ENCODE measurements around the gene TMEM120B. TPM values are rescaled to one million over a fixed set of nuclear protein-coding genes. Genes with fewer than 3 reads are reported as not detected.
"Not testable (repeated sequence)": the region's sequence is repeated elsewhere in the genome, so short reads cannot be mapped to it uniquely, and the experiment has no call there.

Gene TMEM120B
- total RNA-seq, 1 experiment from 2014 or later: 23.8 TPM

DNA sequence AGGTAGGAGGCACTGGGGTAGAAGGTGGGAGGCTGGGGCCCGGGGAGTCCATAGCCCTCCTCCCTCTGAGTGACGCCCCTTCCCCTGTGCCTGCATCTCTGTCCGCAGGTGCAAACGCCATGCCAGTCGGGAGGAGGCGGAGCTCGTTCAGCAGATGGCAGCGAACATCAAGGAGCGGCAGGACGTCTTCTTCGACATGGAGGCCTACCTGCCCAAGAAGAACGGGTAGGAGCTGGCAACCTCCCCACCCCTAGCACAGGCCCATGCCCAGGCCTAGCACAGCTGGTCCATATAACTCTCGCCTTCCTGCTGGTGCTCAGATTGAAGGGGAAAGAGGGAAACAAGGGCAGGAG lies 35.6 kb downstream of the TMEM120B start:
- Histone ChIP-seq H3K4me3 (ENCODE audit: insufficient read depth, low read depth, low read length) (no peak overlapping the region), H3K36me3 (replicated peaks; ENCODE audit: control insufficient read depth, insufficient read depth, low read length) (peaks cover 11% of the 10 kb centered on the region), H3K27me3 (ENCODE audit: control insufficient read depth, insufficient read depth, low read length) (no peaks in the 10 kb centered on the region)
- DNase-seq: peak; percentile 76

DNA sequence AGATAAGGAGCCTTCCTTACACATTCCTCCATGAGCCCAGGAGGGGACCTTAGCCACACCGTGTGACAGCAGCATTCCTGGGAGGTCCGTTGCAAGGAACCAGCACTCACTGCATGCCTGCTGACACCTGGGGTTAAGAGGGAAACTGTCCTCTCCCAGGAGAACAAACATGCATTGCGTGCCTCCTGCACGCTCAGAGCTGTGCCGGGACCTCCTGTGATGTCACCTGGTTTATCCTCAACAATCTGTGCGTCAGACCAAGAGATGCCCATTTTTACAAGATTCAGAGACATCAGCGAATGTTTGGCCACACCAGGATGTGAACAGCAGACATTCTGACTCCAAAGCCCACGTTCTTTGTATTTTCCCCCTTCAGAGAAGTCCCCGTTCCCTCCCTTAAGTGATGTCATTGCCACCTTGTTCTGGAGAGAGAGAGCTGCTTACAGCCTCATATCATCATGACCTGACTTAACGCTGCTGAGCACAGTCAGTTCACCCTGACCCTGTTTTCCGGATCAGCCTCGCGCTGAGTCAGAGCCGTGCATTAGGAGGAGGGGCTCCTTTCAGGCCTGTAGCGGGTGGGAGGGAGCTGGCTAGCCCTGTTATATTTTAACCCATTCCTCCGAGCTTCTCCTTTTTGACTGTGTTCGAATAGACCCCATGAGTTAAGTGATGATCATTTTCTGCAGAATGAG lies 36.2 kb downstream of the TMEM120B start:
- Histone ChIP-seq H3K36me3 (replicated peaks; ENCODE audit: control insufficient read depth, insufficient read depth, low read length) (peaks cover 11% of the 10 kb centered on the region), H3K27me3 (ENCODE audit: control insufficient read depth, insufficient read depth, low read length) (no peaks in the 10 kb centered on the region), H3K4me3 (ENCODE audit: insufficient read depth, low read depth, low read length) (no peak overlapping the region)
- peak; percentile 63 for DNase-seq

DNA sequence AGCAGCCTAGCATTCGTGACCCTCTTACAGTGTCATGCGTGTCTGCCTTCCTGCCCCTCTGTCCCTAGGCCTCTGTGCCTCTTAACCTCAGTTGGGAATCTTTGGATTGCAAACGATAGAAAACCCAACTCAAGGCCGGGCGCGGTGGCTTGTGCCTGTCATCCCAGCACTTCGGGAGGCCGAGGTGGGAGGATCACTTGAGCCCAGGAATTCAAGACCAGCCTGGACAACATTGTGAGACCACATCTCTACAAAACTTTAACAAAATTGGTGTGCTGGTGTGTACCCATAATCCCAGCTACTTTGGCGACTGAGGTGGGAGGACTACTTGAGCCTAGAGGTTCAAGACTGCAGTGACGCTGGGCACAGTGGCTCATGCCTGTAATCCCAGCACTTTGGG lies 36.7 kb downstream of the TMEM120B start:
- Histone ChIP-seq H3K4me3 (ENCODE audit: insufficient read depth, low read depth, low read length) (no peak overlapping the region), H3K36me3 (replicated peaks; ENCODE audit: control insufficient read depth, insufficient read depth, low read length) (peaks cover 11% of the 10 kb centered on the region), H3K27me3 (ENCODE audit: control insufficient read depth, insufficient read depth, low read length) (no peaks in the 10 kb centered on the region)
- no peak for DNase-seq

DNA sequence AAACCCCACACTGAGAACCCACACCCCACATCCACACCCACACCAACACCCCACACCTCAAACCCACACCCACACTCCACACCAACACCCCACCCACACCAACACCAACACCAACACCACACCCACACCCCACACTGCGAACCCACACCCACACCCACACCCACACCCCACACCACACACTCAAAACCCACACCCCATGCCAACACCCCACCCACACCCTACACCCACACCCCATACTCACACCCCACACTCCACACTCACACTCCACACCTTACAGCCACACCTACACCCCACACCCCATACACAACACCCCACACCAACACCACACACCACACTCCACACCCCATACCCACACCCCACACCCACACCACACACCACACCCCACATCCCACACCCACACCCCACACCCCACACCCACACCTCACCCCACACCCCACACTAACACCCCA lies 38.0 kb downstream of the TMEM120B start:
- H3K4me3 ChIP-seq (ENCODE audit: insufficient read depth, low read depth, low read length): no peak overlapping the region
- no peaks in the 10 kb centered on the region for H3K27me3 ChIP-seq (ENCODE audit: control insufficient read depth, insufficient read depth, low read length)
- H3K36me3 ChIP-seq (replicated peaks; ENCODE audit: control insufficient read depth, insufficient read depth, low read length): peaks cover 15% of the 10 kb centered on the region
- no peak for DNase-seq

DNA sequence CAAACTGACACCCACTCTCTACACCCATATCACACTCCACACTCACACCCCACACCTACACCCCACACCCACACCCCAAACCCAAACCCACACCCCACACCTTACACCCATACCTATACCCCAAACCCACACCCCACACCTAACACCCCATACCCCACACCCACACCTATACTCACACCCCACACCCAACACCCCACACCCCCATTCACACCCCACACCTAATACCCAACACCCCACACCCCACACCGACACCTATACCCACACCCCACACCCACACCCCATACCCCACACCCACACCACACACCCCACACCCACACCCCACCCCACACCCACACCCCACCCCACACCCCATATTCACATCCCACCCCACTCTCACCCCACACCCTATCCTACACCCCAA lies 38.5 kb downstream of the TMEM120B start:
- no peaks in the 10 kb centered on the region for H3K27me3 ChIP-seq (ENCODE audit: control insufficient read depth, insufficient read depth, low read length)
- DNase-seq: no peak

DNA sequence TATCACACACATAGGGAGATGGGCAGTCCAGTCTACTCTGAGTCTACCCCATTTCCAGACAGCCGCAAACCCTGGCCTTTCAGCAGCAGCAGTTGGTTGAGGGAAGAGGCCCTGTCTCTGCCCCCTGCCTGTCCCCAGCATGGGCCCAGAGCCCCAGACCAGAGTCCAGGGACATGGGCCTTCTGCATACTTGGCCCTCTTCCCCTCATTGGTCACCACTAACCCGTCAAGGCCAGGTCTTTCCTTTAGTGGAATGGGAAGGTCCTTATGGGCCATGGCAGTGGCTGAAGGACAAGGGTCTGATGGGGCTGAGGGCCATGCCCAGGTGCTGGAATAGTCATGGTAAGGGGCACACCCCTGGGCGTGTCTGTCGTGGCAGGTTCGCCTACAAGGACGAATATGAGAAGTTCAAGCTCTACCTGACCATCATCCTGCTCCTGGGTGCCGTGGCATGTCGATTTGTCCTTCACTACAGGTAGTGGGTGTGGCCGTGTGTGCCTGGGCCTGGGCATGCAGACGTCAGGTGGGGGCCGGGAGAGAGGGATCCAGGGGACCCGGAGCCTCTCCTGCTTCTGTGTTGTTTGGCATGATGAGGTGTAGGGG lies 39.3 kb downstream of the TMEM120B start:
- no peaks in the 10 kb centered on the region for H3K27me3 ChIP-seq (ENCODE audit: control insufficient read depth, insufficient read depth, low read length)
- DNase-seq: no peak

More for the DNA sequence above, 38.5 kb downstream of the TMEM120B start:
- Histone ChIP-seq H3K36me3 (replicated peaks; ENCODE audit: control insufficient read depth, insufficient read depth, low read length) (peaks cover 17% of the 10 kb centered on the region), H3K4me3 (ENCODE audit: insufficient read depth, low read depth, low read length) (no peak overlapping the region)

DNA sequence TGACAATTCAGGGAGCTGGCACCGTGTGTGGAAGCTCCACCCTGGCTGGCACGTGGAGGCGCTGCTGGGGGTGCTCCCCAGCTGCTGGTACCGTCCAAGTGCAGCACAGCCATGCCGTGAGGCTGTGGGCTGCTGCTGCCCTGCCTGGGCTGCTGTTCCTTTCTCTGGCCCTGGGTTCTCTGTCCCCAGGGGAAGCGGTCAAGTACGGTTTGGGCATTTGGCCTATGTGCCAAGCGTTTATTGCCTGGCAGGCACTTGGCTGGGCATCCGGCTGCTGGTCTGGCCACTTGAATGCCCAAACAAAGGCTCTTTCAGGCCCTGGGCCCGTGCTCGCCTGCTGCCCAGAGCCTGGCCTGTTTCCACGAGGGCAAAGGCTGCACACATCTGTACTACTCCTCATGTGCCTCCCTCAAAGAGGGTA lies 41.3 kb downstream of the TMEM120B start:
- no peak for DNase-seq
- no peak overlapping the region for H3K4me3 ChIP-seq (ENCODE audit: insufficient read depth, low read depth, low read length)
- no peaks in the 10 kb centered on the region for H3K27me3 ChIP-seq (ENCODE audit: control insufficient read depth, insufficient read depth, low read length)
- peaks cover 16% of the 10 kb centered on the region for H3K36me3 ChIP-seq (replicated peaks; ENCODE audit: control insufficient read depth, insufficient read depth, low read length)

More for the DNA sequence above, 39.3 kb downstream of the TMEM120B start:
- Histone ChIP-seq H3K36me3 (replicated peaks; ENCODE audit: control insufficient read depth, insufficient read depth, low read length) (peaks cover 19% of the 10 kb centered on the region), H3K4me3 (ENCODE audit: insufficient read depth, low read depth, low read length) (no peak overlapping the region)

DNA sequence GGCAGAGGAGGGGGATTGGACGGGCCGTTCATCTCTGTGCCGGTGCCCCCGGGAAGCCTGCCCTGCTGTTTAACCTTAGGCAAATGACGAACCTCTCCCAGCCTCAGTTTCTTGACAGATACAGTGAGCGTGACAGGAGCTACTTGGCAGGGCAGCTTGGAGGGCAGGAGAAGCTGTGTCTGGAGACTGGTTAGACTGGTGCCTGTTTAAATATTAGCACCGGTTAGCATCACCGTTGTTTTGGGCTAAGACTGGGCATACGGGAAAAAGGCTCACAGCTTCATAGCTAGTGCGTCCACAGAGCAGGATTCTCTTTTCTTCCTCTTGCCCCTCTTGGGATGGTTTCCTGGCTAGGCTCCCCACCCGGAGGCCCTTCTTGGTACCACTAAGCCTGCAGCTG lies 42.3 kb downstream of the TMEM120B start:
- Histone ChIP-seq H3K27me3 (ENCODE audit: control insufficient read depth, insufficient read depth, low read length) (no peaks in the 10 kb centered on the region), H3K4me3 (ENCODE audit: insufficient read depth, low read depth, low read length) (no peak overlapping the region), H3K36me3 (replicated peaks; ENCODE audit: control insufficient read depth, insufficient read depth, low read length) (peaks cover 16% of the 10 kb centered on the region)
- DNase-seq: no peak

DNA sequence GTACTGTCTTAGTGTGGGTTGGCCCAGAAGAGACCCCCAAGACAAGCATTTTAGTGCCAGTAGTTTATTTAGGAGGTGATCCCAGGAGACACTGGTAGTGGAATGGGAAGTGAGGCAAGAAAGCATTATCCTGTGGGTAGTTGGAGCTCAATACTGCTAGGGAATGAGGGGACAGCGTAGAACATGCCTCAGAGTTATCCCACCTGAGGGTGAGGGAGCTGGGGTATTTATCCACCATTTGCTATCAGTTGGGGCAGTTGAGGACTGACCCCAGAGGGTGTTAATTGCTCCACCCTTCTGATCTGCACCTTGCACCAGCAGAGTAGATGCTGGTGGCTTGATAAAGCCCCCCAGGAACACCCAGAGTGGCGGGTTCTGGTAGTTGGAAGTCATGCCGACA lies 43.0 kb downstream of the TMEM120B start:
- no peak for DNase-seq
- H3K4me3 ChIP-seq (ENCODE audit: insufficient read depth, low read depth, low read length): no peak overlapping the region

DNA sequence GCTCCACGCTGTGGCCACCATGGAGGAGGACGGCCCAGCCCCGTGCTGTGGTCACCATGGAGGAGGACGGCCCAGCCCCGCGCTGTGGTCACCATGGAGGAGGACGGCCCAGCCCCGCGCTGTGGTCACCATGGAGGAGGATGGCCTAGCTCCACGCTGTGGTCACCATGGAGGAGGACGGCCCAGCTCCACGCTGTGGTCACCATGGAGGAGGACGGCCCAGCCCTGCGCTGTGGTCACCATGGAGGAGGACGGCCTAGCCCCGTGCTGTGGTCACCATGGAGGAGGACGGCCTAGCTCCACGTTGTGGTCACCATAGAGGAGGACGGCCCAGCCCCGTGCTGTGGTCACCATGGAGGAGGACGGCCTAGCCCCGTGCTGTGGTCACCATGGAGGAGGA lies 46.0 kb downstream of the TMEM120B start:
- H3K4me3 ChIP-seq (ENCODE audit: insufficient read depth, low read depth, low read length); DNase-seq; H3K27me3 ChIP-seq (ENCODE audit: control insufficient read depth, insufficient read depth, low read length): not testable (repeated sequence)
- peaks cover 13% of the 10 kb centered on the region for H3K36me3 ChIP-seq (replicated peaks; ENCODE audit: control insufficient read depth, insufficient read depth, low read length)

More for the DNA sequence above, 43.0 kb downstream of the TMEM120B start:
- H3K27me3 ChIP-seq (ENCODE audit: control insufficient read depth, insufficient read depth, low read length): no peaks in the 10 kb centered on the region
- H3K36me3 ChIP-seq (replicated peaks; ENCODE audit: control insufficient read depth, insufficient read depth, low read length): peaks cover 14% of the 10 kb centered on the region

DNA sequence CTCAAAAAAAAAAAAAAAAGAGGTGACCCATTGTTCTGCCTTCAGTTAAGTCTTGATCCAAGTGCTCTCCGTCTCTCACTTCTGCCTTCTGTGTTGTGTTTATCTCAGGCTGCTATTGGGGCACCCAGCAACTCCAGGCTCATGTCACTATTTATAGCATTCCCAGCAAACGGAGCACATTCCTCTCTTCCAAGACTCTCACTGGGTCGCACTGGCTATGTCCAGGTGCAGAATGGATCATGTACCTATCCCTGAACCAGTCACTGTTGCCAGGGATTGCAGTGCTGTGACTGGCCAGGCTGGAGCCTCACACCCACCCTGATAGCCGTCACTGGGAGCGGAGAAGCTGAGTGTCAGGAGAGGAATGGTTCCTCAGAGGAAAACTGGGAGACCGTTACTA lies 49.7 kb downstream of the TMEM120B start:
- Histone ChIP-seq H3K4me3 (ENCODE audit: insufficient read depth, low read depth, low read length) (no peak overlapping the region), H3K36me3 (replicated peaks; ENCODE audit: control insufficient read depth, insufficient read depth, low read length) (peaks cover 8% of the 10 kb centered on the region), H3K27me3 (ENCODE audit: control insufficient read depth, insufficient read depth, low read length) (no peaks in the 10 kb centered on the region)
- no peak for DNase-seq

DNA sequence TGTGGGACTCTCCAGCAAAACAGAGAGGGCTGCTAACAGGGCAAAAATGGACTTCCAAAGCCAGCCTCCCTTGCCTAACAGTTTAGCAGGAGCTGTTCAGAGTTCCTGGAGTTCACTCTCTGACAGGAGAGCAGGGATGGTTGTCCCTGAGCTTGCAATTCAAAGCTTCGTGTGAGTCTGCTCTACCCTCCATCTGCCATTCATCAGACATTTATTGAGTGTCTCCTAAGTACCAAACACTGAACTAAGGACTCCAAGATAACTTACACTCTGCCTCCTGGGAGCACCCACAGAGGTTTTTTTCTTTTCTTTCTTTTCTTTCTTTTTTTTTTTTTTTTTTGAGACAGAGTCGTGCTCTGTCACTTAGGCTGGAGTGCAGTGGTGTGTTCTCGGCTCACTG lies 52.3 kb downstream of the TMEM120B start:
- H3K4me3 ChIP-seq (ENCODE audit: insufficient read depth, low read depth, low read length): no peak overlapping the region
- no peak for DNase-seq
- no peaks in the 10 kb centered on the region for H3K27me3 ChIP-seq (ENCODE audit: control insufficient read depth, insufficient read depth, low read length)
- H3K36me3 ChIP-seq (replicated peaks; ENCODE audit: control insufficient read depth, insufficient read depth, low read length): peaks cover 8% of the 10 kb centered on the region

DNA sequence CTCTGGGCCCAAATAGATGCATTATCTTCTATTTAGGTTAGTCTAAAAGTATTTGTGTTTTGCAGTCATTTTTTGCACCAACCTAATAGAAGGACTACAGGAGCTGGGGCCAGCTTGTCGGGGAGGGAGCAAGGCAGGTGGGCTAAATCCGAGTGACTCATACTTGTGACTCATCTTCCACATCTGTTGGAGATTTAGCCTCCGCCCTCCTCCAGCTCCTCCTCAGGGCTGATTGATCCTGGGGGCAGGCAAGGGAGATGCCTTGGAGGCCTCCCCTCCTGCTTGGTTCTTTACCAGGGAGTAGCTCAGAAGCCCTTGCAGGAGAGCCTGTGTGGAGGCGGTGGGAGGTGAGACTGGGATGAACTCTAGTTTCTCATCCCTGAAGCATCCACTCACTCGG lies 53.0 kb downstream of the TMEM120B start:
- H3K27me3 ChIP-seq (ENCODE audit: control insufficient read depth, insufficient read depth, low read length): no peaks in the 10 kb centered on the region
- peak; percentile 69 for DNase-seq
- peaks cover 8% of the 10 kb centered on the region for H3K36me3 ChIP-seq (replicated peaks; ENCODE audit: control insufficient read depth, insufficient read depth, low read length)
- H3K4me3 ChIP-seq (ENCODE audit: insufficient read depth, low read depth, low read length): no peak overlapping the region

DNA sequence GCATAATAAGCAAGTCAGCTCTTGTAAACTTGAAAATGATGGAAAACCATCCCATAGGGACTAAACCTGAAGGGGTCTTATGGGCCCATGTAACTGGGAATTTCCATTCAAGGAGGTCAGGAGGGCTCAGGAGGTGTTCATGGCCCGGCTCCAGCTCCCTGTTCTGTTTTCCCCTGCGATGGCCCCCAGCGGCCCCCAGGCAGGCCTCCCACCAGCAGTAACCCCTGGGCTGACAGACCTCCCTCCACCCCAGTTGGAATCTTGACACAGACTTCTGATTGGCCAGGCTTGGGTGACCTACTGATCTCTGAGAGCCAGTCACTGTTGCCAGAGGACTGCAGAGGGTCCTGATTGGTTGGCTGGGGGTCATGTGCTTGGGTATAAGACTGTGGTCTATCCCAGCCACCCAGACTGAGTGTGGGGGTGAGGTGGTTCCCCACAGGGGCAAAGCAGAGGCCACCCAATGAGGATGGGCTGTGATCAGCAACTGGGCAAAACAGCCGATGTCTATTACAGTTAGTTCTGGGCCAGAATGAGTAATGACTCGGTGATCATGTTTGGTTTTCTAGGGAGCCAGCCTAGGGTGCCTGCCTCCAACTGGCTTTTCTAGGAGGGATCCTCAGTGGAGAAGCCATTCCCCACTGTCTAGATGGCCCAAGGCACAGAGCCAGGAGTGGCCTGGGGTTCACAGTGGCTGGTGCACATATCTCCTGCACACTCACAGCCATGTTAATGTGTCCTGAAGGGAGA lies 53.9 kb downstream of the TMEM120B start:
- Histone ChIP-seq H3K27me3 (ENCODE audit: control insufficient read depth, insufficient read depth, low read length) (no peaks in the 10 kb centered on the region), H3K4me3 (ENCODE audit: insufficient read depth, low read depth, low read length) (no peak overlapping the region), H3K36me3 (replicated peaks; ENCODE audit: control insufficient read depth, insufficient read depth, low read length) (peaks cover 8% of the 10 kb centered on the region)
- DNase-seq: peak; percentile 73

DNA sequence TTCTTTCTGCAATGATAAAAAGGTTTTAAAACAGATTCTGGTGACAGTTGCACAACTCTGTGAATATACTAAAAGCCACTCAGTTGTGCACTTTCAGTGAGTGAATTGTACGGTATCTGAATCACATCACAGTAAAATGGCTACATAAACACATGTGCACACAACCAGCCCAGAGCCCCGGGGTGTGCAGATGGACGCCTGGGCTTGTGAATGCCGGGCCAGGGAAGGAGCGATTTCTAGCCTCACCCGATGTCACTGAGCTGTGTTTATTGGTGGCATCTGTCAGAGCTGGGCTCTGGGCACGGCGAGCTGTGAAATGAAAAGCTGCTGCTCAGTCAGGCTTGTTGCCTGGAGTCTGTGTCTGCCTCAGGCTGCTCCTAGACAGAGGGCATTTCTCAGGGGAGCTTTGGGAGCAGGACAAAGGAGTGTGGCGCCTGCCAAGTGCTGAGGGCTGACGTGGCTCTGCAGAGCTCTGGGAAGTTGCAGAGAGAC lies 55.0 kb downstream of the TMEM120B start:
- Histone ChIP-seq H3K36me3 (replicated peaks; ENCODE audit: control insufficient read depth, insufficient read depth, low read length) (peaks cover 6% of the 10 kb centered on the region), H3K27me3 (ENCODE audit: control insufficient read depth, insufficient read depth, low read length) (no peaks in the 10 kb centered on the region), H3K4me3 (ENCODE audit: insufficient read depth, low read depth, low read length) (no peak overlapping the region)
- DNase-seq: no peak
